GM21737 (cell line): ENCODE results near the gene DUSP10.
A peak's percentile ranks its signal among the peaks of the same experiment; 100 is the strongest.

Experiments used
- ATAC-seq: cut with Tn5 transposase; IDR thresholded peaks from one replicate; pipeline ENCODE4 v1.9.1; 2021; ENCODE audit warnings: mild to moderate bottlenecking, moderate library complexity; ENCODE audit not compliant: unreplicated experiment

The DUSP10 gene

GRCh38 chr1:221741703-221742554 lies at the start of gene DUSP10:
TSS of gene DUSP10 (minus strand) at chr1:221742089. CDS start at chr1:221739744, 2,345 bp downstream.
- peak; percentile 80 for ATAC-seq

GRCh38 chr1:221788466-221788865 lies 46.6 kb upstream of the DUSP10 start:
- ATAC-seq: no peak

DNA sequence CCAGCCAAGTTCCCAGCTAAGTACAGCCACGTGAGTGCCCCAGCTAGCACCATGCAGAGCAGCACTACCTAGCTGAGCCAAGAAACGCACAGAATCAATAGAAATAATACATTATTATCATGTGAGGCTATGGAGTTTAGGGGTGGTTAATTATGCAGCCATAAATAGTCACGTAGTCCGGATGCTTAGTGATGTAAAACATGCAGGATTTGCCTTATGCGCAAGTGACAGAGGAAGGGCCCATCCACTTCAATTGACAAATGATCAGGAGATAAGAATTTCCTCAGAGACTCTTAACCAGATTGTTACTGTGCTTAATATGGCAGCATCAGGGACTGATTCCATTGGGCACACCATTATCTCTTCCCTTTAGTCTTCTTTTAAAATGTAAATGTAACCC lies 44.8 kb upstream of the DUSP10 start:
- no peak for ATAC-seq

DNA sequence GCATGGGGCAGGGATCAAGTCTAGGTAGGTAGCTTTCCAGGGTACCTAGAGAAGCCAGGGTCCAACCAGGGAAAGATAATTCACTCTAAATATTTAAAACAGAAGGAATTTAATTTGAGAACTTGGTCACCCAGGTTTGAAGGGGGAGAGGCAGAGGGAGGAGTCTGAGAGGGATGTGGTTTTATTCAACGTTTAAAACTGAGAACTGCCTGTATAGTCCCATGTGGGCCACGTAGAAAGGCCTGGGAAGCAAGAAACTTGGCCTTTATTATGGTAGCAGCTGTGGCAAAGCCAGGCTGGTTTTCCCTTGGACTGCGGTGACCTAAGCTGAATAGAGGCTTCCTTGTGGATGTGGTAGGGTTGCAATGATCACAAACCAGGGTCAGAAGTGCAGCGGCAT lies 42.0 kb upstream of the DUSP10 start:
- no peak for ATAC-seq

DNA sequence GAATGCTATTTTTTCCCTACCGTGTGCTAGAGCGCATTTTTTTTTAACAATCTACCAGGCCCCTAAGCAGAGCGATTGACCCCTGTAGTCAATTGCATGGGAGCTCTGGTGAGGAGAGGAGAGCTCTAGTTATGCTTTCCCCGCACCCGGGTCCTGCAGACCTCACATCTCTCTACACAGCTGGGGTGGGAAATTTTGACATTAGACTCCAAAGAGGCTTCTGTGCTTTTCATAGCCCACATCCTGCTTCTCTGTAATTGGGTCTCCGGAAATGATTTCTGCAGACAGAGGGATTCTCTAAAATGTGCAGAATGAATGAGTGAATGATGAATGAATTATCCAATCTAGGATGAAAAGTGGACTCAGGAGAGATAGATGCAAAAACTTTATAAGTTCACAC lies 41.5 kb upstream of the DUSP10 start:
- ATAC-seq: no peak

GRCh38 chr1:221782970-221783369 lies 41.1 kb upstream of the DUSP10 start:
- ATAC-seq: no peak

GRCh38 chr1:221782477-221782876 lies 40.6 kb upstream of the DUSP10 start:
- no peak for ATAC-seq

- ATAC-seq: no peak
Measured at GRCh38 chr1:221781102-221781755, 39.3 kb upstream of the DUSP10 start.

- no peak for ATAC-seq
Measured at GRCh38 chr1:221780175-221780574, 38.3 kb upstream of the DUSP10 start.

GRCh38 chr1:221779771-221780170 lies 37.9 kb upstream of the DUSP10 start:
- no peak for ATAC-seq

GRCh38 chr1:221778535-221779142 lies 36.8 kb upstream of the DUSP10 start:
- peak; percentile 33 for ATAC-seq

DNA sequence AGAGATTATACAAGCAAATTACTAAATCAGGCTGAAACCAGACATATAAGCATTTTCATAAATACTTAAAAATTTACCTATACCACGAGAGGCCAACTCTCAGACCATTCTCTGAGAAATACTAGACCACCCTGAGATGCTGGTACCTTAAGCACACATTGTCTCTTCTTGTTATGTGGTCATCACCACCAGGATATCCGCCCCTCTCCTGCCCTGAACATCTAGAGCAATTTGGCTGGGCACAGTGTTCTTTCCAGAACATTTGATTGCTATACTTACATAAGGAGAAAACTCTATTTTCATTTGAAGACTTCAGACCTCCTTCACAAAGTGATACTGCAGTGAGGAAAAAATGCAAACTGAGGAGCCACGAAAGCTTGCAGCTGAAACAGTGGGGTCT lies 36.2 kb upstream of the DUSP10 start:
- ATAC-seq: peak; percentile 28

DNA sequence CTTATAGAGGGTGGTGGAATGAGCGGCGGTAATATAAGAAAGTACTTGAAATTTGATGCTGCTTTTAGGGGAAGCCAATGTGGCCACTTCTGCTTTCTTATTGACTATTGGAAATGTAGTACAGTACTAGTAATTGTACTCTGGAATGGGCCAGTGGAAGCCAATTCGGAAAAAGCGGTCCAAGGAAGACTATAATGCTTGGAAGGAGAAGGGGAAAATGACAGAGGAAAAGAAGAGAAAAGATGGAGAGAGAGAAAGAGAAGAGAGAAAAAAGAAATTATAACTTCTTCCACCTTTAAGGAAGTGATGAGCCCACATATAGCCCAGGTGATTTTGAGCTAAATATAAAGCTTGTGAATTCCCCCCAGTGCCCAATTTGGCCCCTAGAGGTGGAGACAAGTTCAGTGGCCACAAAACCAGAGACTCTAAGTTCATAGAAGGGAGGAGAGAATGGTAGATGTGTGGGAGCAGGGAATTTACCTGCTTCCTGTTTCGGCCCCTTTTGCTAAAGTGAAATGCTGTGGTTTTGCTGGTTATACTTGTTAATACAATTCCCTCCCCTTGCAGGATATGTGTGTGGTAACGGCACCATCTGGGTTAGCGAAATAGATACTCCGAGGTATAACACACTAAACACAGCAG lies 35.7 kb upstream of the DUSP10 start:
- peak; percentile 61 for ATAC-seq

- peak; percentile 26 for ATAC-seq
Measured at GRCh38 chr1:221776495-221777301, 34.8 kb upstream of the DUSP10 start.

DNA sequence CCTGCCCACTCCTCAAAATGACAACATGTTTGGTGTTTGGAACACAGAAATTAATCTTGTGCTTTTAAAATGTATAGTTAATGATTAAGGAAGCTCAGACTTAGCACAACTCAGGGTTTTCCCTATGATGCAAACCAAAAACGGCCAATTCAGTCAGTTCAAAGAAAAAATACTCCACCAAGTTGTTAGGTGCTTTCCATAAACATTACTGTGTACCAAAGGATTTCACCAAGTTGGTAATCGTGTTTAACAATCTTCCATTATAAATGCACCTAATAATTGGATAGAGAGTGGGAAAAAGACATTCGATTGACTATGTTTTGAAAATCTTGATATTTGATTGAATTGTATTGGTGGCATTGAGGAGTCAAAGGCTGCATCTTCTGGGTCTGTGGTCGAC lies 33.3 kb upstream of the DUSP10 start:
- ATAC-seq: no peak

- ATAC-seq: no peak
Measured at GRCh38 chr1:221774054-221774842, 32.4 kb upstream of the DUSP10 start.

GRCh38 chr1:221773383-221773782 lies 31.5 kb upstream of the DUSP10 start:
- ATAC-seq: no peak

DNA sequence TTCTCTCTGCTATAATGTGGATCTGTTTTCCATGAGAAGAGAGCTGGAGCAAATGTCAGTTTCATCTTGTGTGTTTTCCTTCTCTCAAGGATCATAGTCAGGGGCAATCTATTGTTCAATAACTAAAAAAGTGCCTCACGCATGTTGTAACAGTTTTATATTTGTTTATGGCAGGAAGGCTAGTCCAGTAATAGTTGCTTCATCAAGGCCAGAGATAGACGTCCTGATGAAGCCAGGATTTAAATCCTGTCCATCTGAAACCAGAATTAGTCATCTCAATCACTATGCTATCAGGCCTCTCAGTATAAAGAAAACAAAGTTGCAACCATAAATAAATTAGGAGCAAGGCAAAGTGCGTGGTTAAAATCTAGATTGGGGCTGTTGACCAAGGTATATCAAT lies 30.2 kb upstream of the DUSP10 start:
- ATAC-seq: no peak

GRCh38 chr1:221768444-221769066 lies 26.7 kb upstream of the DUSP10 start:
- ATAC-seq: no peak
